Measurements from ENCODE around the gene INTS15.
"Not testable (repeated sequence)": the region's sequence is repeated elsewhere in the genome, so short reads cannot be mapped to it uniquely, and the experiment has no call there.

The INTS15 gene

DNA sequence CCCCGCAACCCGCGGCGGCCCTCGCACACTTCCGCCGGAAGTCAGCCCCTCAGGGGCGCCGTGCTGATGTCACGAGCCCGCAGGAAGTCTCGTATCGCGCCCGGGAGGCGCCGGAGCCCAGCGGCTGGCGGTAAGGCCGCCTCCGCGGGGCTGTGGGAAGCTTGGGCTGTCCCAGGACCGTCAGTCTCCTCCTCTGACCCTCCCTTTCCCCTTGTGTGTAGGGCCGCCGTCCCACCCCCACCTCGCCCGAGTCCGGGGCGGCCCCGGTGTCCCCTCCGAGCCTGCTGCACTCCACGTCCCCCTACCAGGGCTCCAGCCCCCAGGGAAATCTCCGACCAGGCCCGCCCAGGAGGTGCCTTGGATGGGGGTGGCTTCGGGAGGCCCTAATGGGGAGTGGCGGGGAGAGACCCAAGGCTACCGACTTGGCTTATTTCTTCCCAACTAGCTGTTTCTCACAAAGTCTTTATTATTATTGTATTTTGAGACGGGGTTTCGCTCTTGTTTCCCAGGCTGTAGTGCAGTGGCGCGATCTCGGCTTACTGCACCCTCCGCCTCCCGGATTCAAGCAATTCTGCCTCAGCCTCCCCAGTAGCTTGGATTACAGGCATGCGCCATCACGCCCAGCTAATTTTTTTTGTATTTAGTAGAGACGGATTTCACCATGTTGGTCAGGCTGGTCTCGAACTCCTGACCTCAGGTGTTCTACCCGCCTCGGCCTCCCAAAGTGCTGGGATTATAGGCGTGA, 12.3 kb upstream of the INTS15 start, which contains the start of gene ZDHHC4:
Gene ZDHHC4, plus strand, starts transcription at position 86 of the 745 bp plus-strand sequence. CDS start 3,108 bp downstream, outside the sequence.
- DNase-seq: peak; percentile 86

DNA sequence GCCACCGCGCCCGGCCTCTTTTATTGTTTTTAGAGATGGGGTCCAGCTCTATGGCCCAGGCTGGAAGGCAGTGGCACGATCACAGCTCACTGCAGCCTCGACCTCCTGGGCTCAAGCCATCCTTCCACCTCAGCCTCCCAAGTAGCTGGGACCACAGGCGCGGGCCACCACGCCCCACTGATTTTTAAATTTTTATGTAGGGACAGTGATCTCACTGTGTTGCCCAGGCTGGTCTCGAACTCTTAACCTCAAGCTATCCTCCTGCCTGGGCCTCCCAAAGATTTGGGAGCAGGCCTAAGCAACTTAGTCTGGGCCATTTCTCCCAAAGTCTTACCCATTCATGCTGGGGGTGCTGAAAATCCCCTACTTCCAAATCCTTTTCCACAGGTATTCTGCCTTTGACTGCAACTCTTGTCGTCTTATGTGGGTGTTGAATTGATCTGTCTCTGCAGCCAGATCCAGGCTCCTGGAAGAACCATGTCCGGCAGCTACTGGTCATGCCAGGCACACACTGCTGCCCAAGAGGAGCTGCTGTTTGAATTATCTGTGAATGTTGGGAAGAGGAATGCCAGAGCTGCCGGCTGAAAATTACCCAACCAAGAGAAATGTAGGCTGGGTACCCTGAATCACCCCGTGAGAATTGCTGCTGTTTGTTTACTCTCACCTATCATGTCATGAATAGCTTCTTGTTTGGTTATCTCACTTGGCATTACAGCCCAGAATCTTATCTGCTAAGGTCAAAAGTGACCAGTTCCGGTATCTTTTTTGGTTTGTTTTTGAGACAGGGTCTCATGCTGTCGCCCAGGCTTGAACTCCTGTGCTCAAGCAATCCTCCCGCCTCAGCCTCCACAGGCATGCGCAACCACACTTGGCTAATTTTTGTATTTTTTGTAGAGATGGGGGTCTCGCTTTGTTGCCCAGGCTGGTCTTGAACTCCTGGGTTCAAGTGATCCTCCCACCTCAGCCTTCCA, 11.4 kb upstream of the INTS15 start:
- no peak for DNase-seq

DNA sequence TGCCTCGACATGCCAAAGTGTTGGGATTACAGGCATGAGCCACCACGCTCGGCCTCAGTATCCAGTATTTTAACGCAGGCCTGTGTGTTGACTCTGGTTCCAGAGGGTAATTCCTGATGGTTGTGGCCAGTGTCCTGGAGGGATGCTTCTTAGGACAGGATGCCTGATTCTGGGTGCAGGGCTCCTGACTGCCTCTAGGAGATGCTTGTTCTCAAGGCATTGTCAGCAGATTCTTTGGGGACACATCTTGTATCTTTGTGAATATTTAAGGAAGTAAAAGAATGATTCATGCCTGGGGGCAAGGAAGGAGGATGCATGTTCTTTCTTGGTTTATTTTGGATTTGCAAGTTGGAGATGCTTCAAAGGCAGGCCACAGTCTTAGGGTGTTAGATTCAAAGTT, 10.4 kb upstream of the INTS15 start:
- DNase-seq: no peak

GRCh38 chr7:6585746-6586432, 3.9 kb upstream of the INTS15 start:
- not testable (repeated sequence) for DNase-seq

- DNase-seq: no peak
Observed at GRCh38 chr7:6588566-6588965, 1.3 kb upstream of the INTS15 start.

DNA sequence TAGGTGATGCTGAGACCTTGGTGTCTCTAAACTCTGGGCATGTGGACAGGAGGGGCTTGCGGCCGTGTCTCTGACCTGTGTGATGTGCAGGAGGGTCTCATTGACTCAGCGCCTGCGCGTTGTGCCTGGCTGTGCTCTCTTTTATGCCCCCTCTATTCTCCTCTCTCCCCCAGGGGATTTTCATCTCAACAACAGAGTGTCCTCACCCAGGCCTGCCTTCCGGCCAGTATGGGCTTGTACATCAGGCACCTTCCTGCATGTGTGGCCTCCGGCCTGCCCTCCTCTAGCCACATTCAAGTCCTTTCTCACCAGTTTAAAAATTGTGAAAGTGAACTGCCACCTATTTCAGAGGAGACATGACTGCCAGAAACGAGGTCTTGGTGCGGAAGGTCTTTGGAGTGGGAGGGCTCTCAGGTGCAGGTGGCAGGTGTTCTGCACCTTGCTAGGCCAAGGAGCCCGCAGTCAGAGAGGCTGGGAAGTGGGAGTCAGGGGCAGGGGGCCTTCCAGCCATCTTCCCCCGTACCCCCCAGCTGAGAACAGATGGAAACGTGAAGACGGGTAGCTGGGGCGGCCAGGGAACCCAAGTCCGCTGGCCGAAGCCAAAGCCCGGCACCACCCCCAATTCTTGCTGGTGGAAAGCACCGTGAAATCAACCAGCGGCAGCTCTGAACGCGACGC, 531 bp upstream of the INTS15 start:
- no peak for DNase-seq

DNA sequence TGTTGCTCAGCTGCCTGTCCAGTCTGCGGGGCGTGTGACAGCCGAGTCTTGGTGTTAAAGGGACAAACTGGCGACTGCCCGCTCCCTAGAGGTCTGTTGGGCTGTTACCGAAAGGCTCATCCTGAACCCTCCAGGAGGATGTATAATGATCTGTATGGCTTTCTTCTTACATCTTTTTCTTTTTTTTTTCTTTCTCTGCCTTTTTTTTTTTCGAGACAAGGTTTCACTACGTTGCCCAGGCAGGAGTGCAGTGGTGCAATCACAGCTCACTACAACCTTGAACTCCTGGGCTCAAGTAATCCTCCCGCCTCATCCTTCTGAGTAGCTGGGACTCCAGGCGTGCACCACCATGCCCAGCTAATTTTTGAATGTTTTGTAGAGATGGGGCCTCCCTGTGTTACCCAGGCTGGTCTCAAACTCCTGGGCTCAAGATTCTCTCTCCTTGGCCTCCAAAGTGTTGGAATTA, 857 bp downstream of the INTS15 start:
- no peak for DNase-seq

DNA sequence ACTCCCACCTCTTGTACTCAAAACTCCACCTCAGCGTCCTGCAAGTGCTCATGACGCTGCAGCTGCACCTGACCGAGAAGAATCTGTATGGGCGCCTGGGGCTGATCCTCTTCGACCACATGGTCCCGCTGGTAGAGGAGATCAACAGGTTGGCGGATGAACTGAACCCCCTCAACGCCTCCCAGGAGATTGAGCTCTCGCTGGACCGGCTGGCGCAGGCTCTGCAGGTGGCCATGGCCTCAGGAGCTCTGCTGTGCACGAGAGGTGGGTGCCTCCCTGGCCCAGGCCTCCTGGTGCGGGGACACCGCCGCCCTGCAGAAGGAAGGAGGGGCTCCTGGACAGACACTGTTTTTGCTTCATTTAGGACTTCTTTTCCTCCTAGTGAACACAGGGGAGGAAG, 10.3 kb downstream of the INTS15 start:
- DNase-seq: no peak

DNA sequence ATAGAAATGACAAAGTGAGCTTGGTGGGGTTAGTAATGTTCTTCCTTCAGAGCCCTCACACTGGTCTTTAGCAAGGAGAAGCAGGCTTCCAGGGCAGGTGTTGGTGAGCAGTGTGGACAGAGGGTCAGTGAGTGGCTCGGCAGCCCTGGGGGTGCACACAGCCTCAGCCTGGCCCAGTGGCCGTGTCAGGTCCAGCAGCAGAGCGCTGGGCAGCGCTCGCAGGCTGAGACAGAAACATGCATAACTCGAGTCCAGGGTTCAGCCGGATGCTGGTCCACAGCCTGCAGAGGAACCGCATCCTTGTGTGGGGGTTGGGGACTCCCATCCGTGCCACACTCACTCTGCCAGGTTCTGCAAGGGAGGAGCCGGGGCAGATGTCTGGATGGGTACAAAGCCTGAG, 14.6 kb downstream of the INTS15 start:
- DNase-seq: no peak

- DNase-seq: no peak
Observed at GRCh38 chr7:6606866-6607583, 17.2 kb downstream of the INTS15 start.

GRCh38 chr7:6607651-6608051, 17.8 kb downstream of the INTS15 start:
- DNase-seq: no peak

GRCh38 chr7:6608081-6608480, 18.3 kb downstream of the INTS15 start:
- DNase-seq: no peak

GRCh38 chr7:6608794-6609193, 19.0 kb downstream of the INTS15 start:
- no peak for DNase-seq

DNA sequence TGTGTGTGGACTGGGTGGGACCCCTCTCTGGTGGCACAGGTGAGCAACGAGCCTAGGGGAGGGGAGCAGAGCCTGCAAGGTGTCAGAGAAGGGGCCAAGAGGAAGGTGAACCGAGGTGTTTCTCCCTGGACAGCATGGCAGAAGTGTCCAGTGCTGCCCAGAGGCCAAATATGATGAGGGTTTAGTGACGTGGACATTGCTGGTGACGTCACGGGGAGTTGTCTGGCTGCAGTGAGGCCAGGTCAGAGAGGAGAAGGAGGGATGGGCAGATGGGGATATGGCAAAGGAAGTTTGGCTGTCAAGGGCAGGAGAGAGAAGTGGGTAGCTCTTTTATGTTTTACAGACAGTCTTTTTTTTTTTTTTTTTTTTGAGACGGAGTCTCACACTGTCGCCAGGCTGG, 23.0 kb downstream of the INTS15 start:
- DNase-seq: no peak

DNA sequence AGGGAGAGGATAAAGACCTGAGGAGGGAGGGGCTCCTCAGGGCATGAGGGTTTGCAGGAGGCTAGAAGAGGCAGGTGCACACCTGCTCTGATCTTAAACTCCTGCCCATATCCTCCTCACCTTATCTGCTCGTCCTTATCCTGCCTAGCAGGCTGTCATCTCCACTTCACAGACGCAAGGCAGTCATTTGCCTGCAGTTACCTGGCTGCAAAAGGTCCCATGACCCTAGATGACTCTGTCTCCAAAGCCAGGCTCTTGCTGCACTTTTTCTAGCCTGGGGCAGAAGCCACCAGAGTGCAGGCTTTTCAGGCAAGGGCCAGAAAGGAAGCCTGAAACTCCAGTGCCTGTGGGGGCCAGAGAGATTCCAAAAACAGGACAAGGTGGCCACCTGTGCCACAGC, 23.9 kb downstream of the INTS15 start:
- DNase-seq: no peak

DNA sequence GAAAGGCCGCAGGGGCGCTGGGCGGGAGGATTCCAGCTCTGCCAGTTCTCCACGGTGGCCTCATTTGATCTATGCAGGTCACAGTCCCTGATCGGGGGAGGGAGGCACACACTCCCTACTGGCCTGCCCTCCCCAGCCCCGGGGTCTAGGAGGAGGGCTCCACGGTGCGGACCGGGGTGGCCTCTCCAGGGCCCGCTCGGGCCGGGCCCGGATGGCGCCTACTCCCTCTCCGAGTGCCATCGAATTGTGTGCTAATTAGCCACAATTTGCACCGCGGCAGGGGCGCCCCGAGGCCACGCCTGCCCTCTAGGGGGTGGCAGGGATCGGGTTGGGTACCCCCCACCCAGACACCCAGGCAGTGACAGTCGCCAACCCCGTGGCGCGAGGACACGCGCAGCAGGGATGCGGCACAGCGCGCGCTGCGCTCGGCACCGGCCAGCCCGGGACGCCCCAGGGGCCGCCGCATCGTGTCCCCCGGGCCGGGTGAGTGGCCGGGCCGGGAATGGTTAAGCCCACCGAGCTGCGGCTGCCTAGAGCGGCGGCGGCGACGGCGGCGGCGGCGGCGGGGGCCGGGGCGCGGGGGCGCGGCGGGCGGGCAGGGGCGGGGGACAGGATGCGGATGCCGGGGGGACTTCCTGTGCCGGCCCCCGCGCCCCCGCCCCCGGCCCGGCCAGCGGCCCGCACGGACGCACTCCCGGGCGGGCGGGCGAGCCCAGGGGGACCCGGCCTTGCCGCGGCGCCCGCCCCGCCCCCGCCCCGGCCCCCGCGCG, 25.3 kb downstream of the INTS15 start, which contains the start of gene ZNF853:
Gene ZNF853, plus strand, starts transcription at position 658 of the 770 bp plus-strand sequence. CDS start 565 bp downstream, outside the sequence.
- no peak for DNase-seq

DNA sequence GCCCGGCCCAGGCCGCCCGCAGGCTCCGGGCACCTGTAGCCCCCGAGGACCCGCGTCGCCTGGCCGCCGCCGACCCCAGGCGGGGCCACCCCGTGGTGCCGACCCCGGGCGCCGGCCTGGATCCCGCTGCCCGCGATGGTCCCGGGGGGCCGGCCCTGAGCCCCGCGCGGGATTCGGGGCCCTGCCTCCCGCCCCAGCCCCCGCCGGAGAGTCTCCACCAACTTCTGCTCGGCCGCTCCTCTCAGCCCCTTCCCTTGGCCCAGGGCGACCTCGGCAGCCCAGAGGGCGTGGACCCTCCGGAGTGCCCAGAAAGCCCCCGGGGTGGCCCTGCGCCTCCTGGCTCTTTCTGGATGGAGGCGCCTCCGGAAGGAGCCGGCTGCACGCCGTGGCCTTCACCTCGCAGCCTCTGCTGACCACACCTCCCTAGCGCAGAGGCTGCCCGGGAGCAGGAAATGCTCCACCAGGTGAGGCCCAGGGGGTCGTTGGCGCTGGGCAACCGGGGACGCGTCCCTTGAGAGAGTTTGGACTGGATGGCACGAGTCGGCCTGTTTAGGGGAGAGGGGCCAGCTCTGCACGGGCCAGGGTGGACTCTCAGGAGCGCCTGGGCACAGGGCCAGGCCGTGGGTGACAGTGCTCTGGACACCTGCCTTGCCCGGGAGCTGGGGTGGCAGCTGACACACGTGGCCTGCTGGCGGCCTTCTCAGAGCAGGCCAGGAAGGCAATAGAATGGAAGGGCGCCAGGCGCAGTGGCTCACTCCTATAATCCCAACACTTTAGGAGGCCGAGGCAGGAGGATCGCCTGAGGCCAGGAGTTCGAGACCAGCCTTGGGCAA, 26.1 kb downstream of the INTS15 start:
- DNase-seq: no peak

- DNase-seq: no peak
Observed at GRCh38 chr7:6616854-6617643, 27.2 kb downstream of the INTS15 start.

GRCh38 chr7:6618621-6619020, 28.8 kb downstream of the INTS15 start:
- DNase-seq: no peak
